Body of pancreas (tissue), 4 donors: ENCODE data around the gene PPP1R3C.

ENCODE experiments used
- POLR2A ChIP-seq, 3 donors: fragments of 450-650 bp; IDR thresholded peaks; one replicate each; pipeline ENCODE4 v1.6.1; 2016; ENCODE audit warnings: antibody characterized with exemption in 3 of 3, mild to moderate bottlenecking in 2 of 3
- TF ChIP-seq, protein P1 (sequence below), 7 experiments: fragments of 450-650 bp in 4 of 7; fragments of 200-600 bp in 3 of 7; sonication (generic) in 3 of 7; IDR thresholded peaks; one replicate each; pipeline ENCODE4 v1.5.1; 2016 to 2019; ENCODE audit warnings: antibody characterized with exemption in 7 of 7

DNA sequence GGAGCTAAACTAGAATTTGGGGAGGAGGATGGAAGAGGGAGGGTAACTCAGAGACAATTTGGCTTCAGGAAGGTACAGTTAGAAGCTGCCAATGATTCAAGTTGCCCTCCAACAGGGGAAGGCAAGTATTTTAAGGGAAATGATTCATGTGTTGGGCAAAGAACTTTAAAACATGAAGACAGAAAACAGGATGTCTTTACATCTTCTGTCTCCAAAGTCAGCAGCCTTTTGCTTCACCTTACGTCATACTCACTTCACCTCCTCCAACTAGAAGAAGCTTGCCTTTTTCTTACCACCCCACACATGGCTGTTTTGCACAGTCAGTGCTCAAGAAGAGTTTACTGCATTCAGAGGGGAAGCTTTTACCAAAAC is 36.1 kb downstream of the PPP1R3C start:
- TF ChIP-seq, protein P1, sequence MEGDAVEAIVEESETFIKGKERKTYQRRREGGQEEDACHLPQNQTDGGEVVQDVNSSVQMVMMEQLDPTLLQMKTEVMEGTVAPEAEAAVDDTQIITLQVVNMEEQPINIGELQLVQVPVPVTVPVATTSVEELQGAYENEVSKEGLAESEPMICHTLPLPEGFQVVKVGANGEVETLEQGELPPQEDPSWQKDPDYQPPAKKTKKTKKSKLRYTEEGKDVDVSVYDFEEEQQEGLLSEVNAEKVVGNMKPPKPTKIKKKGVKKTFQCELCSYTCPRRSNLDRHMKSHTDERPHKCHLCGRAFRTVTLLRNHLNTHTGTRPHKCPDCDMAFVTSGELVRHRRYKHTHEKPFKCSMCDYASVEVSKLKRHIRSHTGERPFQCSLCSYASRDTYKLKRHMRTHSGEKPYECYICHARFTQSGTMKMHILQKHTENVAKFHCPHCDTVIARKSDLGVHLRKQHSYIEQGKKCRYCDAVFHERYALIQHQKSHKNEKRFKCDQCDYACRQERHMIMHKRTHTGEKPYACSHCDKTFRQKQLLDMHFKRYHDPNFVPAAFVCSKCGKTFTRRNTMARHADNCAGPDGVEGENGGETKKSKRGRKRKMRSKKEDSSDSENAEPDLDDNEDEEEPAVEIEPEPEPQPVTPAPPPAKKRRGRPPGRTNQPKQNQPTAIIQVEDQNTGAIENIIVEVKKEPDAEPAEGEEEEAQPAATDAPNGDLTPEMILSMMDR (IDR thresholded peaks at IDR 0.05) = no peak
- no peak for TF ChIP-seq POLR2A (IDR thresholded peaks at IDR 0.05)
